Naive thymus-derived CD8-positive, alpha-beta T cell (primary cell): Measurements from ENCODE around the gene SETD5. TPM values are rescaled to one million over a fixed set of nuclear protein-coding genes. Genes with fewer than 3 reads are reported as not detected.
"Not testable (repeated sequence)": the region's sequence is repeated elsewhere in the genome, so short reads cannot be mapped to it uniquely, and the experiment has no call there.

Source experiments
- ATAC-seq, 2 donors: fragments of 150-1000 bp; cut with Tn5 transposase in 1 of 2; sonication (Bioruptor Pico), chemical (Tn5 transposase) in 1 of 2; 1 replicate in 1 of 2; 2 replicates in 1 of 2; pipeline ENCODE4 v1.10.0; 2021; ENCODE audit warnings: mild to moderate bottlenecking in 2 of 2, moderate library complexity in 2 of 2
- POLR2A ChIA-PET: fragments of 350-600 bp; sonication (Branson Sonifier 250); formaldehyde crosslinking; loops from one replicate; lab custom pipeline; 2021; ENCODE audit warnings: antibody characterized with exemption; lab: Charles Lee
- DNase-seq, 10 donors: peaks; one replicate each; pipeline versions ENCODE4 v3.0.0 to v3.0.0-alpha.2; 2020 to 2022
- H3K27ac Mint-ChIP-seq, 10 donors: one replicate each; pipeline ENCODE4 v1.8.0; 2020 to 2022; ENCODE audit warnings: mild to moderate bottlenecking in 10 of 10, mixed read lengths in 10 of 10, moderate library complexity in 4 of 10, inconsistent platforms in 1 of 10
- H3K27me3 Mint-ChIP-seq, 5 donors: one replicate each; pipeline ENCODE4 v1.8.0; 2021 to 2022; ENCODE audit warnings: mixed read lengths in 5 of 5
- H3K36me3 Mint-ChIP-seq, 3 donors: one replicate each; pipeline ENCODE4 v1.8.0; 2020 to 2022; ENCODE audit warnings: mixed read lengths in 3 of 3, mild to moderate bottlenecking in 2 of 3, inconsistent platforms in 1 of 3
- H3K4me1 Mint-ChIP-seq, 4 donors: one replicate each; pipeline ENCODE4 v1.8.0; 2021 to 2022; ENCODE audit warnings: mixed read lengths in 4 of 4
- H3K4me3 Mint-ChIP-seq, 10 donors: one replicate each; pipeline ENCODE4 v1.8.0; 2020 to 2022; ENCODE audit warnings: mild to moderate bottlenecking in 10 of 10, mixed read lengths in 10 of 10, moderate library complexity in 6 of 10, inconsistent platforms in 1 of 10
- H3K9me3 Mint-ChIP-seq, 9 donors: one replicate each; pipeline ENCODE4 v1.8.0; 2020 to 2022; ENCODE audit warnings: mixed read lengths in 9 of 9, mild to moderate bottlenecking in 3 of 9, inconsistent platforms in 1 of 9, moderate library complexity in 1 of 9
- polyA plus RNA-seq, 3 donors: library from polyadenylated mRNA; unstranded; fragments of 300-500 nt; fragmentation: Illumina TruSeq; gene quantifications; one replicate each; pipeline ENCODE4 v1.2.3, GENCODE V29; 2021
- total RNA-seq, 8 experiments: library from RNA in 2 of 8; stranded (reverse) in 2 of 8; gene quantifications; one replicate each; pipeline ENCODE4 v1.2.3 and lab custom pipeline; 2021 to 2026

Gene SETD5
- total and polyA plus RNA-seq, 5 experiments from 2014 or later, result 16.0 to 146 (median 43.0) TPM

- Mint-ChIP-seq H3K9me3 (peaks cover 0 to 19% (median 6%) of the 10 kb centered on the region in 9 donors), H3K36me3 (peaks cover 18 to 33% (median 24%) of the 10 kb centered on the region in 3 donors), H3K27ac (peak overlapping the region in 1 of 10 donors; percentile 6), H3K27me3 (no peaks in the 10 kb centered on the region), H3K4me1 (no peaks in the 10 kb centered on the region), H3K4me3 (no peak overlapping the region)
- no peak for DNase-seq
- ATAC-seq, result no peak
- POLR2A ChIA-PET, result no interaction called here
Measured at GRCh38 chr3:9485248-9485647, 87.8 kb downstream of the SETD5 start.

- H3K36me3 Mint-ChIP-seq, result peaks cover 6 to 9% (median 6%) of the 10 kb centered on the region in 3 donors
- H3K4me1 Mint-ChIP-seq, result peaks cover 0 to 3% (median 0%) of the 10 kb centered on the region in 4 donors
- DNase-seq (no peak), ATAC-seq (no peak)
- peaks cover 0 to 17% (median 6%) of the 10 kb centered on the region in 9 donors for H3K9me3 Mint-ChIP-seq
- POLR2A ChIA-PET, result interaction anchor here (1.6 kb wide), 1 partner anchor 13 kb away, joined by 4 read pairs; no protein-coding TSS in a partner anchor
- no peaks in the 10 kb centered on the region for H3K27me3 Mint-ChIP-seq
- H3K27ac Mint-ChIP-seq, result peak overlapping the region in 1 of 10 donors; percentile 6
- no peak overlapping the region for H3K4me3 Mint-ChIP-seq
Measured at GRCh38 chr3:9491506-9491905, 94.1 kb downstream of the SETD5 start.

GRCh38 chr3:9494036-9494435 is 96.6 kb downstream of the SETD5 start:
- peak overlapping the region in 1 of 10 donors; percentile 17 for H3K27ac Mint-ChIP-seq
- POLR2A ChIA-PET, H3K4me1 Mint-ChIP-seq, H3K9me3 Mint-ChIP-seq, H3K4me3 Mint-ChIP-seq, H3K36me3 Mint-ChIP-seq, ATAC-seq, DNase-seq, H3K27me3 Mint-ChIP-seq: not testable (repeated sequence)

GRCh38 chr3:9496893-9497292 is 99.5 kb downstream of the SETD5 start:
- ATAC-seq (no peak), DNase-seq (no peak)
- peaks cover 9 to 29% (median 17%) of the 10 kb centered on the region in 5 donors for H3K27me3 Mint-ChIP-seq
- POLR2A ChIA-PET, result no interaction called here
- H3K4me3 Mint-ChIP-seq, result no peak overlapping the region
- peaks cover 0 to 1% (median 0%) of the 10 kb centered on the region in 9 donors for H3K9me3 Mint-ChIP-seq
- H3K27ac Mint-ChIP-seq, result no peak overlapping the region
- no peaks in the 10 kb centered on the region for H3K36me3 Mint-ChIP-seq
- H3K4me1 Mint-ChIP-seq, result peaks cover 3 to 12% (median 10%) of the 10 kb centered on the region in 4 donors

GRCh38 chr3:9497821-9498565 is 100.6 kb downstream of the SETD5 start:
- Mint-ChIP-seq H3K9me3 (peaks cover 0 to 1% (median 0%) of the 10 kb centered on the region in 9 donors), H3K27ac (no peak overlapping the region), H3K36me3 (no peaks in the 10 kb centered on the region), H3K27me3 (peaks cover 11 to 36% (median 21%) of the 10 kb centered on the region in 5 donors), H3K4me3 (no peak overlapping the region), H3K4me1 (peaks cover 3 to 12% (median 10%) of the 10 kb centered on the region in 4 donors)
- DNase-seq, result no peak
- no peak for ATAC-seq
- POLR2A ChIA-PET, result no interaction called here

- H3K9me3 Mint-ChIP-seq, result no peaks in the 10 kb centered on the region
- POLR2A ChIA-PET, result no interaction called here
- peaks cover 14 to 36% (median 21%) of the 10 kb centered on the region in 5 donors for H3K27me3 Mint-ChIP-seq
- ATAC-seq (no peak), DNase-seq (no peak)
- no peaks in the 10 kb centered on the region for H3K36me3 Mint-ChIP-seq
- H3K4me1 Mint-ChIP-seq, result peaks cover 3 to 12% (median 8%) of the 10 kb centered on the region in 4 donors
- no peak overlapping the region for H3K4me3 Mint-ChIP-seq
- no peak overlapping the region for H3K27ac Mint-ChIP-seq
Measured at GRCh38 chr3:9498781-9499180, 101.4 kb downstream of the SETD5 start.

GRCh38 chr3:9499455-9500107 is 102.2 kb downstream of the SETD5 start:
- Mint-ChIP-seq H3K4me1 (peaks cover 3 to 12% (median 8%) of the 10 kb centered on the region in 4 donors), H3K4me3 (peak overlapping the region in 1 of 10 donors; percentile 2), H3K27ac (no peak overlapping the region), H3K36me3 (no peaks in the 10 kb centered on the region), H3K27me3 (peaks cover 16 to 36% (median 21%) of the 10 kb centered on the region in 5 donors), H3K9me3 (no peaks in the 10 kb centered on the region)
- DNase-seq (no peak), ATAC-seq (no peak)
- POLR2A ChIA-PET, result no interaction called here

GRCh38 chr3:9500108-9501050 is 103.0 kb downstream of the SETD5 start:
- DNase-seq (peak; percentile 18 to 70 (median 58)), ATAC-seq (peak; percentile 76 to 82)
- Mint-ChIP-seq H3K27me3 (peaks cover 16 to 36% (median 21%) of the 10 kb centered on the region in 5 donors), H3K36me3 (no peaks in the 10 kb centered on the region), H3K9me3 (no peaks in the 10 kb centered on the region), H3K4me1 (peaks cover 3 to 12% (median 8%) of the 10 kb centered on the region in 4 donors), H3K4me3 (peak overlapping the region in 5 of 10 donors; percentile 2 to 42 (median 39)), H3K27ac (peak overlapping the region in 2 of 10 donors; percentile 34 to 84)
- POLR2A ChIA-PET, result no interaction called here

GRCh38 chr3:9501226-9501625 is 103.8 kb downstream of the SETD5 start:
- Mint-ChIP-seq H3K4me1 (peaks cover 3 to 12% (median 8%) of the 10 kb centered on the region in 4 donors), H3K9me3 (no peaks in the 10 kb centered on the region), H3K4me3 (peak overlapping the region in 2 of 10 donors; percentile 22 to 42), H3K36me3 (no peaks in the 10 kb centered on the region), H3K27me3 (peaks cover 16 to 40% (median 26%) of the 10 kb centered on the region in 5 donors), H3K27ac (peak overlapping the region in 1 of 10 donors; percentile 84)
- ATAC-seq (no peak), DNase-seq (no peak)
- POLR2A ChIA-PET, result no interaction called here

- H3K9me3 Mint-ChIP-seq, result no peaks in the 10 kb centered on the region
- H3K36me3 Mint-ChIP-seq, result no peaks in the 10 kb centered on the region
- DNase-seq (peak; percentile 37 to 81 (median 58)), ATAC-seq (peak; percentile 51 to 57)
- POLR2A ChIA-PET, result no interaction called here
- no peak overlapping the region for H3K27ac Mint-ChIP-seq
- H3K4me1 Mint-ChIP-seq, result peaks cover 3 to 12% (median 8%) of the 10 kb centered on the region in 4 donors
- peak overlapping the region in 1 of 10 donors; percentile 15 for H3K4me3 Mint-ChIP-seq
- H3K27me3 Mint-ChIP-seq, result peaks cover 18 to 58% (median 30%) of the 10 kb centered on the region in 5 donors
Measured at GRCh38 chr3:9503283-9503682, 105.9 kb downstream of the SETD5 start.

- H3K4me3 Mint-ChIP-seq, result no peak overlapping the region
- H3K36me3 Mint-ChIP-seq, result no peaks in the 10 kb centered on the region
- no peaks in the 10 kb centered on the region for H3K9me3 Mint-ChIP-seq
- no peak for ATAC-seq
- H3K27me3 Mint-ChIP-seq, result peaks cover 17 to 40% (median 29%) of the 10 kb centered on the region in 5 donors
- peaks cover 0 to 8% (median under 1%) of the 10 kb centered on the region in 4 donors for H3K4me1 Mint-ChIP-seq
- no peak overlapping the region for H3K27ac Mint-ChIP-seq
- POLR2A ChIA-PET, result interaction anchor here (0.6 kb wide), 1 partner anchor 13 kb away, joined by 3 read pairs; no protein-coding TSS in a partner anchor
- DNase-seq, result no peak
Measured at GRCh38 chr3:9507586-9508578, 110.5 kb downstream of the SETD5 start.
